Kidney (tissue), 14 donors: Measurements from ENCODE around the gene PCDHGC4. TPM values are rescaled to one million over a fixed set of nuclear protein-coding genes. Genes with fewer than 3 reads are reported as not detected.
A peak's percentile ranks its signal among the peaks of the same experiment; 100 is the strongest.

ENCODE experiments used
- DNase-seq, 5 donors: peaks; one replicate each; pipeline ENCODE4 v3.0.0-alpha.2; 2013 to 2020
- FAIRE-seq: peaks from 2 replicates; lab custom pipeline; 2012; peaks lifted over from hg19 to GRCh38; lab: Jason Lieb, UNC
- H3K27ac ChIP-seq, 2 donors: one replicate each; pipeline ENCODE4 v1.7.0; 2013; ENCODE audit warnings: low read depth in 2 of 2, low read length in 2 of 2, inconsistent platforms in 1 of 2
- H3K27me3 ChIP-seq: one replicate; pipeline ENCODE4 v1.7.1; 2013; ENCODE audit warnings: low read length, inconsistent platforms; ENCODE audit not compliant: control insufficient read depth, insufficient read depth
- H3K36me3 ChIP-seq, 3 donors: one replicate each; pipeline versions ENCODE4 v1.7.0 to v1.7.1; 2013; ENCODE audit warnings: low read length in 3 of 3, control low read depth in 1 of 3, inconsistent platforms in 1 of 3; ENCODE audit not compliant: insufficient read depth in 3 of 3, control insufficient read depth in 2 of 3
- H3K4me1 ChIP-seq, 3 donors: one replicate each; pipeline versions ENCODE4 v1.7.0 to v1.7.1; 2013; ENCODE audit warnings: low read length in 3 of 3, inconsistent platforms in 1 of 3, low read depth in 1 of 3; ENCODE audit not compliant: control insufficient read depth in 2 of 3, insufficient read depth in 2 of 3
- H3K4me3 ChIP-seq, 3 donors: one replicate each; pipeline versions ENCODE4 v1.7.0 to v1.8.1; 2013; ENCODE audit warnings: low read length in 3 of 3, control low read depth in 1 of 3, inconsistent platforms in 1 of 3
- H3K9ac ChIP-seq, 3 donors: one replicate each; pipeline versions ENCODE4 v1.7.0 to v1.7.1; 2013; ENCODE audit warnings: low read length in 3 of 3, control low read depth in 1 of 3, inconsistent platforms in 1 of 3
- H3K9me3 ChIP-seq, 3 donors: one replicate each; pipeline versions ENCODE4 v1.7.0 to v1.7.1; 2013; ENCODE audit warnings: low read length in 3 of 3, control low read depth in 1 of 3, inconsistent platforms in 1 of 3; ENCODE audit not compliant: control insufficient read depth in 2 of 3, insufficient read depth in 1 of 3
- CTCF ChIP-seq: IDR thresholded peaks from 3 replicates; pipeline ENCODE4 v1.5.1; 2012; ENCODE audit warnings: mild to moderate bottlenecking, moderate library complexity, borderline replicate concordance; ENCODE audit not compliant: insufficient read depth; ENCODE audit errors: extremely low read depth
- intact Hi-C: fragments of 100-400 bp; cut with DNase I; formaldehyde crosslinking; loops from one replicate; pipeline ENCODE4 v1.11.1; 2022
- polyA plus RNA-seq: library from polyadenylated mRNA; stranded (reverse); fragments of 350-450 nt; fragmentation: Illumina TruSeq; extraction: RNeasy Lipid Tissue Mini Kit (QIAGEN cat#74804); gene quantifications from one replicate; pipeline ENCODE4 v1.2.3, GENCODE V29; 2014; ENCODE audit warnings: low read depth, low replicate concordance; ENCODE audit not compliant: insufficient read depth
- total RNA-seq: library from RNA; stranded (reverse); fragmentation: NEBNext Ultra II Directional; extraction: Animal tissue kit (Norgen Biotek cat#: 25700); gene quantifications from one replicate; pipeline ENCODE4 v1.2.1, GENCODE V29; 2021
- donor health status: control.
- donor health status: control.
- donor health status: control.
- donor health status: control.
- donor health status: control.
- donor health status: DM: yes; HTN: yes; CAD: no.
- donor health status: Normal renal cell carcinoma (clear cell type).

PCDHGC4 gene
- total and polyA plus RNA-seq, 2 donors from 2014 or later, result 1.5 TPM; not detected in 1

GRCh38 chr5:141511771-141512325, 27.0 kb downstream of the PCDHGC4 start:
- no peaks in the 10 kb centered on the region for H3K9me3 ChIP-seq
- FAIRE-seq (no peak), DNase-seq (peak in 1 of 5 donors; percentile 40)
- H3K9ac ChIP-seq, result peak overlapping the region in 1 of 3 donors; percentile 75
- no peak for TF ChIP-seq CTCF
- peaks cover 11 to 16% (median 14%) of the 10 kb centered on the region in 3 donors for H3K4me1 ChIP-seq
- H3K4me3 ChIP-seq, result no peak overlapping the region
- intact Hi-C loops, result no loop called here
- no peaks in the 10 kb centered on the region for H3K27me3 ChIP-seq
- H3K27ac ChIP-seq, result peak overlapping the region in 1 of 2 donors; percentile 55
- peaks cover 5 to 10% (median 6%) of the 10 kb centered on the region in 3 donors for H3K36me3 ChIP-seq

- peak; percentile 79 for TF ChIP-seq CTCF
- Histone ChIP-seq H3K36me3 (peaks cover 5 to 13% (median 6%) of the 10 kb centered on the region in 3 donors), H3K9ac (peak overlapping the region; percentile 16 to 99 (median 75)), H3K4me1 (peaks cover 11 to 16% (median 14%) of the 10 kb centered on the region in 3 donors), H3K9me3 (no peaks in the 10 kb centered on the region), H3K27ac (peak overlapping the region; percentile 55 to 68), H3K27me3 (no peaks in the 10 kb centered on the region), H3K4me3 (peak overlapping the region; percentile 92 to 99 (median 93))
- FAIRE-seq (no peak), DNase-seq (peak; percentile 88 to 94 (median 90))
- intact Hi-C loops, result no loop called here
These were observed 27.6 kb downstream of the PCDHGC4 start for GRCh38 chr5:141512390-141512910.

- intact Hi-C loops, result no loop called here
- no peaks in the 10 kb centered on the region for H3K27me3 ChIP-seq
- H3K4me1 ChIP-seq, result peaks cover 11 to 16% (median 14%) of the 10 kb centered on the region in 3 donors
- H3K27ac ChIP-seq, result peak overlapping the region; percentile 68 to 77
- no peak for TF ChIP-seq CTCF
- FAIRE-seq (no peak), DNase-seq (peak; percentile 80 to 93 (median 90))
- H3K36me3 ChIP-seq, result peaks cover 5 to 17% (median 6%) of the 10 kb centered on the region in 3 donors
- H3K4me3 ChIP-seq, result peak overlapping the region; percentile 92 to 99 (median 93)
- peak overlapping the region; percentile 74 to 99 (median 75) for H3K9ac ChIP-seq
- H3K9me3 ChIP-seq, result no peaks in the 10 kb centered on the region
These were observed 28.2 kb downstream of the PCDHGC4 start for GRCh38 chr5:141512911-141513626.
